Mesenchymal stem cell (in vitro differentiated cells and primary cell): ENCODE results near the gene SKAP2.

Experiments
- DNase-seq: peaks from one replicate; pipeline ENCODE4 v3.0.0-alpha.2; 2013
- H2AFZ ChIP-seq: one replicate; pipeline ENCODE4 v1.6.1; 2013; ENCODE audit warnings: low read depth, mild to moderate bottlenecking, control low read depth, inconsistent platforms, low read length, moderate library complexity
- H2AK5ac ChIP-seq: 2 replicates; pipeline ENCODE4 v1.6.1; 2013; ENCODE audit warnings: low read length, moderate library complexity, mild to moderate bottlenecking, inconsistent platforms; ENCODE audit not compliant: severe bottlenecking
- H2BK120ac ChIP-seq: one replicate; pipeline ENCODE4 v1.6.1; 2013; ENCODE audit warnings: low read depth, mild to moderate bottlenecking, inconsistent platforms, low read length, moderate library complexity
- H2BK12ac ChIP-seq, 2 experiments: one replicate each; pipeline ENCODE4 v1.6.1; 2013; ENCODE audit warnings: inconsistent platforms in 2 of 2, low read length in 2 of 2, mild to moderate bottlenecking in 2 of 2, moderate library complexity in 2 of 2, control low read depth in 1 of 2
- H2BK15ac ChIP-seq: one replicate; pipeline ENCODE4 v1.6.1; 2013; ENCODE audit warnings: mild to moderate bottlenecking, low read depth, inconsistent platforms; ENCODE audit not compliant: poor library complexity, severe bottlenecking
- H2BK5ac ChIP-seq: 2 replicates; pipeline ENCODE4 v1.6.1; 2013; ENCODE audit warnings: low read depth, mild to moderate bottlenecking, low read length, control low read depth, inconsistent platforms; ENCODE audit not compliant: poor library complexity, severe bottlenecking
- H3K14ac ChIP-seq, 2 experiments: one replicate each; pipeline ENCODE4 v1.6.1; 2013; ENCODE audit warnings: inconsistent platforms in 2 of 2, low read length in 2 of 2, control low read depth in 1 of 2, mild to moderate bottlenecking in 1 of 2, moderate library complexity in 1 of 2
- H3K18ac ChIP-seq, 2 experiments: one replicate each; pipeline ENCODE4 v1.6.1; 2013; ENCODE audit warnings: inconsistent platforms in 2 of 2, low read length in 2 of 2, control low read depth in 1 of 2, low read depth in 1 of 2, mild to moderate bottlenecking in 1 of 2
- H3K23ac ChIP-seq, 2 experiments: one replicate each; pipeline ENCODE4 v1.6.1; 2013; ENCODE audit warnings: inconsistent platforms in 2 of 2, low read length in 2 of 2, mild to moderate bottlenecking in 2 of 2, moderate library complexity in 2 of 2, control low read depth in 1 of 2
- H3K27ac ChIP-seq: 2 replicates; pipeline ENCODE4 v1.5.1; 2013; ENCODE audit warnings: mild to moderate bottlenecking, moderate library complexity, low read length, control low read depth, inconsistent platforms; ENCODE audit not compliant: poor library complexity, severe bottlenecking
- H3K27me3 ChIP-seq, 2 experiments: 2 replicates each; pipeline versions ENCODE4 v1.6.1 to v1.7.0; 2013; ENCODE audit warnings: low read length in 2 of 2, mild to moderate bottlenecking in 2 of 2, moderate library complexity in 2 of 2, control low read depth in 1 of 2, inconsistent platforms in 1 of 2; ENCODE audit not compliant: control insufficient read depth in 1 of 2, insufficient read depth in 1 of 2
- H3K36me3 ChIP-seq, 2 experiments: 2 replicates each; pipeline versions ENCODE4 v1.6.1 to v1.7.0; 2013; ENCODE audit warnings: low read length in 2 of 2, control low read depth in 1 of 2, inconsistent platforms in 1 of 2, low read depth in 1 of 2, mild to moderate bottlenecking in 1 of 2; ENCODE audit not compliant: insufficient read depth in 2 of 2, control insufficient read depth in 1 of 2
- H3K4ac ChIP-seq, 2 experiments: one replicate each; pipeline ENCODE4 v1.6.1; 2013; ENCODE audit warnings: inconsistent platforms in 2 of 2, low read length in 2 of 2, mild to moderate bottlenecking in 2 of 2, moderate library complexity in 2 of 2, control low read depth in 1 of 2, low read depth in 1 of 2
- H3K4me1 ChIP-seq: 2 replicates; pipeline ENCODE4 v1.6.1; 2013; ENCODE audit warnings: low read depth, low read length, control low read depth; ENCODE audit not compliant: control insufficient read depth, insufficient read depth
- H3K4me2 ChIP-seq: 2 replicates; pipeline ENCODE4 v1.6.1; 2013; ENCODE audit warnings: low read length, mild to moderate bottlenecking, inconsistent platforms; ENCODE audit not compliant: poor library complexity, severe bottlenecking
- H3K4me3 ChIP-seq, 2 experiments: 2 replicates each; pipeline versions ENCODE4 v1.5.1 to v1.7.0; 2013; ENCODE audit warnings: low read length in 2 of 2, mild to moderate bottlenecking in 2 of 2, control low read depth in 1 of 2, low read depth in 1 of 2; ENCODE audit not compliant: insufficient read depth in 1 of 2
- H3K79me1 ChIP-seq: replicated peaks from 2 replicates; pipeline ENCODE4 v1.6.1; 2013; ENCODE audit warnings: mild to moderate bottlenecking, control low read depth, low read length, inconsistent platforms; ENCODE audit not compliant: poor library complexity, severe bottlenecking
- H3K9ac ChIP-seq: 2 replicates; pipeline ENCODE4 v1.7.0; 2013; ENCODE audit warnings: mild to moderate bottlenecking, low read length, moderate library complexity
- H3K9me3 ChIP-seq: 2 replicates; pipeline ENCODE4 v1.7.0; 2013; ENCODE audit warnings: mild to moderate bottlenecking, low read length; ENCODE audit not compliant: control insufficient read depth
- H4K8ac ChIP-seq: one replicate; pipeline ENCODE4 v1.6.1; 2013; ENCODE audit warnings: inconsistent platforms, mild to moderate bottlenecking, low read length, moderate library complexity
- H4K91ac ChIP-seq: one replicate; pipeline ENCODE4 v1.6.1; 2013; ENCODE audit warnings: mild to moderate bottlenecking, low read length, inconsistent platforms
- WGBS: methylation state at CpG from one replicate; pipeline ENCODE4 v1.1.7; 2013; ENCODE audit warnings: mixed read lengths; 5-methylcytosine and 5-hydroxymethylcytosine counted together

Gene SKAP2

GRCh38 chr7:26743205-26743604 lies 121.2 kb downstream of the SKAP2 start:
- 100% methylated on average over 1 of the region's 2 CpGs for WGBS

GRCh38 chr7:26735976-26736600 lies 128.3 kb downstream of the SKAP2 start:
- Histone ChIP-seq H3K79me1 (no peaks in the 10 kb centered on the region), H4K91ac (no peak overlapping the region), H3K4ac (no peak overlapping the region), H3K18ac (no peak overlapping the region), H3K27me3 (no peaks in the 10 kb centered on the region), H2AK5ac (no peak overlapping the region), H4K8ac (no peak overlapping the region), H3K36me3 (peaks cover 0 to 46% of the 10 kb centered on the region in 2 experiments), H3K23ac (no peak overlapping the region), H2AFZ (no peak overlapping the region), H3K9ac (no peak overlapping the region), H2BK12ac (no peak overlapping the region), H2BK15ac (no peak overlapping the region), H2BK120ac (no peak overlapping the region), H3K4me1 (no peaks in the 10 kb centered on the region), H3K14ac (no peak overlapping the region), H2BK5ac (no peak overlapping the region), H3K4me2 (no peak overlapping the region), H3K9me3 (no peaks in the 10 kb centered on the region), H3K27ac (no peak overlapping the region), H3K4me3 (no peak overlapping the region)
- 64% methylated on average over 2 of the region's 2 CpGs for WGBS
- no peak for DNase-seq

More at GRCh38 chr7:26743205-26743604, 121.2 kb downstream of the SKAP2 start:
- Histone ChIP-seq H2BK12ac (no peak overlapping the region), H2AFZ (no peak overlapping the region), H3K4ac (no peak overlapping the region), H2BK120ac (no peak overlapping the region), H3K4me2 (no peak overlapping the region), H3K14ac (no peak overlapping the region), H3K79me1 (peaks cover 2% of the 10 kb centered on the region), H3K9me3 (no peaks in the 10 kb centered on the region), H3K4me1 (no peaks in the 10 kb centered on the region), H2BK5ac (no peak overlapping the region), H4K8ac (no peak overlapping the region), H3K27ac (no peak overlapping the region), H4K91ac (no peak overlapping the region), H3K27me3 (no peaks in the 10 kb centered on the region), H2AK5ac (no peak overlapping the region), H3K4me3 (no peak overlapping the region), H2BK15ac (no peak overlapping the region), H3K18ac (no peak overlapping the region), H3K23ac (no peak overlapping the region), H3K9ac (no peak overlapping the region), H3K36me3 (peaks cover 0 to 9% of the 10 kb centered on the region in 2 experiments)
- no peak for DNase-seq

GRCh38 chr7:26729150-26729775 lies 135.1 kb downstream of the SKAP2 start:
- H3K4me3 ChIP-seq: no peak overlapping the region
- no CpG with 5 or more reads among the region's 2 CpGs for WGBS
- peaks cover 0 to 25% of the 10 kb centered on the region in 2 experiments for H3K36me3 ChIP-seq
- H3K18ac ChIP-seq: no peak overlapping the region
- no peak overlapping the region for H2BK120ac ChIP-seq
- H3K79me1 ChIP-seq: no peaks in the 10 kb centered on the region
- no peak overlapping the region for H3K9ac ChIP-seq
- H2BK15ac ChIP-seq: no peak overlapping the region
- no peak overlapping the region for H4K8ac ChIP-seq
- H3K27ac ChIP-seq: no peak overlapping the region
- no peak overlapping the region for H4K91ac ChIP-seq
- H3K14ac ChIP-seq: no peak overlapping the region
- H3K23ac ChIP-seq: no peak overlapping the region
- DNase-seq: no peak
- H3K4me1 ChIP-seq: no peaks in the 10 kb centered on the region
- no peaks in the 10 kb centered on the region for H3K9me3 ChIP-seq
- no peak overlapping the region for H3K4ac ChIP-seq
- H2AFZ ChIP-seq: no peak overlapping the region
- H2AK5ac ChIP-seq: no peak overlapping the region
- no peak overlapping the region for H3K4me2 ChIP-seq
- no peak overlapping the region for H2BK12ac ChIP-seq
- H2BK5ac ChIP-seq: no peak overlapping the region
- H3K27me3 ChIP-seq: no peaks in the 10 kb centered on the region

- H2BK120ac ChIP-seq: no peak overlapping the region
- H4K91ac ChIP-seq: no peak overlapping the region
- no peak overlapping the region for H3K14ac ChIP-seq
- H2AFZ ChIP-seq: no peak overlapping the region
- no peak overlapping the region for H3K23ac ChIP-seq
- no peak overlapping the region for H2AK5ac ChIP-seq
- 89% methylated on average over 1 of the region's 1 CpG for WGBS
- no peak overlapping the region for H4K8ac ChIP-seq
- H3K4ac ChIP-seq: no peak overlapping the region
- H2BK5ac ChIP-seq: no peak overlapping the region
- H3K4me1 ChIP-seq: peaks cover 2% of the 10 kb centered on the region
- H2BK12ac ChIP-seq: no peak overlapping the region
- no peaks in the 10 kb centered on the region for H3K79me1 ChIP-seq
- no peak overlapping the region for H2BK15ac ChIP-seq
- no peak overlapping the region for H3K4me2 ChIP-seq
- DNase-seq: no peak
- H3K9me3 ChIP-seq: no peaks in the 10 kb centered on the region
- H3K36me3 ChIP-seq: peaks cover 0 to 15% of the 10 kb centered on the region in 2 experiments
- no peak overlapping the region for H3K18ac ChIP-seq
- no peaks in the 10 kb centered on the region for H3K27me3 ChIP-seq
- no peak overlapping the region for H3K9ac ChIP-seq
- H3K4me3 ChIP-seq: no peak overlapping the region
- H3K27ac ChIP-seq: no peak overlapping the region
These were observed 138.3 kb downstream of the SKAP2 start for GRCh38 chr7:26726051-26726450.
